Measurements from ENCODE around the gene MXD3. TPM values are rescaled to one million over a fixed set of nuclear protein-coding genes. Genes with fewer than 3 reads are reported as not detected.
"Not testable (repeated sequence)": the region's sequence is repeated elsewhere in the genome, so short reads cannot be mapped to it uniquely, and the experiment has no call there.

Gene MXD3
- total RNA-seq, result 1.4 and 3.6 TPM in 2 replicates

- DNase-seq (ENCODE audit: low read depth), result peak; percentile 83
Observed at GRCh38 chr5:177311723-177312648, at the start of gene MXD3. TSS of gene MXD3 (minus strand) at chr5:177311898. CDS start at chr5:177311830, 68 bp downstream.

- not testable (repeated sequence) for DNase-seq (ENCODE audit: low read depth)
Observed at GRCh38 chr5:177360740-177361139, 49.0 kb upstream of the MXD3 start.

GRCh38 chr5:177359860-177360259 is 48.2 kb upstream of the MXD3 start:
- no peak for DNase-seq (ENCODE audit: low read depth)

DNA sequence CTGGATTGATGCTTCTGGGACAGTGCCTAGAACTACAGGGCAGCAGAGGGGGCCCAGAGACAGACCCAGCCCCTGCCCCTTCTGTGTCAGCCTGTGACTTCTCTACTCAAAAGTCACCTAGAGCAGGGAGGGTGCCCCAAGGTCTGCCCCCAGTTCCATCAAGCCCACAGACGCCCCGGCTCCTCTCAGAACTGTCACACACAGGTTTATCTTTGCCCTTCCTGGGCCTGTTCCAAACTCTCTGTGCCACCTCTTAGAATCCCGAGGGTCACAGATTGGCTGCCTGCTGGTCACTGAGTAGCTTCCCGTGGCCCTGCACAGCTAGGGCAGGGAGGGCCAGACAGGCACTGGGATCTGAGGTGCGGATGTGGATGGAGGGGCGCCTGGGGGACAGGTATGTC is 47.8 kb upstream of the MXD3 start:
- no peak for DNase-seq (ENCODE audit: low read depth)

GRCh38 chr5:177358370-177358819 is 46.7 kb upstream of the MXD3 start:
- no peak for DNase-seq (ENCODE audit: low read depth)

GRCh38 chr5:177357459-177358351 is 46.0 kb upstream of the MXD3 start, which contains the start of gene RGS14:
TSS of gene RGS14 (plus strand) at chr5:177357924. CDS start at chr5:177358025, 101 bp downstream.
- DNase-seq (ENCODE audit: low read depth), result no peak

DNA sequence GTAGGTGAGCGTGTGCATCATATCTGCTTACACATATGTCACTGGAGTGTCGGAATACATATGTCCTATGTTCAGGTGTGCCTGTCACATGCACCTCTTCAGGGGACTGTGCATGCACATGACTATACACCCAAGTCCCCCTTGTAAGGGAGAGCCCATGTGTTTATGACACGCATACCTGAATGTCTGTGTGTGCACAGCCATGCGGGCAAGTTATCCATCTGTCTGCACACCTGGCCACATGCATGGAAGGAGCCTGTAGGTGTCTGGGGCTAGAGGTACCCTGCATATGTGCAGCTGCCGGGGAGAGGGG is 45.4 kb upstream of the MXD3 start:
- no peak for DNase-seq (ENCODE audit: low read depth)

GRCh38 chr5:177356746-177357145 is 45.0 kb upstream of the MXD3 start:
- no peak for DNase-seq (ENCODE audit: low read depth)

GRCh38 chr5:177355868-177356168 is 44.1 kb upstream of the MXD3 start:
- DNase-seq (ENCODE audit: low read depth), result no peak

- DNase-seq (ENCODE audit: low read depth), result no peak
Observed at GRCh38 chr5:177355162-177355867, 43.6 kb upstream of the MXD3 start.

DNA sequence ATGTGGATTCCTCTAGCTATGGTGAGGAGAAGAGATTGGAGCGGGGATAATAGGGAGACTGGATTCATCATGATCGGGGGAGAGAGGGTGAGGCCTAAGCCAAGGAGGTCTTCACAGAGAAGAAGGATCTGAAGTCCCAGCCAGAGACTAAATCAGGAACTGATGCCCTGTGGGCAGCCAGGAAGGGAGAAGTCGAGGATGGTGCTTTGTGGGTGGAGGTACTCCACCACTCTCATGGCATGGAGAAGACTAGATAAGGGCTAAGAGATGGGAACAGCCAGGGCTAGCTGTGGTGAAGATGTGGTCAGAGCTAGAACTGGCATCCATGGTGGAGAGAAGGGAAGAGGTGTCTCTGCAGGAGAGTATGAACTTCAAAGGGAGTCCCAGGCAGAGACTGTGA is 43.0 kb upstream of the MXD3 start:
- DNase-seq (ENCODE audit: low read depth), result no peak

DNA sequence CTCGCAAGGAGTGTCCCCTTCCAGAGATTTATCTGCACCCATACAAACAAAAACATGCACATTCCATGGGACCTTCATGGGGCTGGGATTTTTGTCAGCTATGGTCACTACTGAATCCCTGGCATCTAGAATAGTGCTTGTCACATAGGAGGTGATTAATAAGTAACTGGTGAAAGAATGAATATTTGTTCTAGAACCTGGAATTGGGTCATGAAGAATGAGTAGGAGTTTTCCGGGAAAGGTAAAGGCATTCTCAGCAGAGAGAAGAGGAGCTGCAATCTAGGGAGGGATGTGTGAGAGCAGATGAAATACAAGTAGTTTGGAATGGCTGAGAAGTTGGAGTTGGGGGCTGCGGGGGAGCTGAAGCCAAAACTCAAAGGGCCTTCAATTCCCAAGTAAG is 42.6 kb upstream of the MXD3 start:
- DNase-seq (ENCODE audit: low read depth), result no peak

DNA sequence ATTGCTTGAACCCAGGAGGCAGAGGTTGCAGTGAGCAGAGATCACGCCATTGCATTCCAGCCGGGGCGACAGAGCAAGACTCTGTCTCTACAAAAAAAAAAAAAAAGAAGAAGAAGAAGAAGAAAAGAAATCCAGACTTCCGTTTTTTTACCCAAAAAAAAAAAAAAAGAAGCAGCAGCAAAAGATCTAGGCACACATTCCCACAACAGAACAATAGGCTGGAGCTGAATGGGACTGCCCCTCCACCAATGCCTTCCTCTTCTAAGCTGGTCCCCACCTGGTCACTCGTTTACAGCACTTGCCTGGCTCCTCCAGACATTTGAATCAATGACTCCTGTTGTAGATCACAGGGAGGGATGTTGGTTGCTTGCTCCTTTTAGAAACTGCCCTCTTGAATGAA is 41.4 kb upstream of the MXD3 start:
- DNase-seq (ENCODE audit: low read depth), result no peak

DNA sequence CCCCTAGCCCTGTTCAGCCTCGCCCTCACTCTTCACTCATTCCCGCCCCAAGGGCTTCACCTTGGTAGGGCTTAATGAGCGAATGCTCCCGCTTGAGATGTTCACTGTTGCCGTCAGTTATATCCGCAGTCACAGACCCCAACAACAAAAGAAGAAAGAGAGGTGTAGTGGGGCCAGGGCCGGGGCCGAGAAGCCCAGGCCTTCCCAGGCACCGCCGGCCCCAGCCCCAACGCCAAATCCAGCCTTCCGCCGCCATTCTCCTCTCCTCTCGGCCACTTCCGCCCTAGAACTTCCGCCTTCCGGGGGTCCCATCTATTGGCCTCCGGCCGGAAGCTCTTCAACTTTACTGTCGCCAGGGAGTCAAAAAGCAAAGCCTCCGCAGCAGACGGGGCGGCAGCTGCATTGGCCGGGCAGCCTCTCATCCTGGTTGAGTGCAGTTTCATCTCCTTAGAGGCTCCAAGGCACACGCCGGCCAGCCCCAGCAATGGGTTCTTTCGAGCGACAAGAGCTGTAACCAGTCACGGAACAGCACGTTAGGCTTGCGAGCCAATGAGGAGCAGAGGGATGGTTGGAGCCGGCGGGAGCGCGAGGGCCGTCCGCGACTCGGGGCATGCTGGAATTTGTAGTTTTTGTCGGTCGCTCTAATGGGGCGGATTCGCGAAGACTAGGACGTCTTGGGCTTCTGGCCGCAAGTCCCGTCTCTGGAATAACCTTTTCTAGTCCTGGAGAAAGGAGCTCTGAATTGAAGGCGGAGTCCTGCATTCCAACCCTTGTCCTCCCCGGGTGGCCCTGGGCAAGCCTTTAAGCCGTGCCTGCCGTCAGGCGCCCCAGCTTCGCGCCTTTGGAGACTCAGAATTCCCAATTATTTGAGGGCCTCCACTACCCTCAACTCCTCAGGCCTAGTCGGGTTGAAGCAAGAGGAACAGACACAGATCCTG is 40.0 kb upstream of the MXD3 start, which contains the start of gene LMAN2:
LMAN2 (minus strand) TSS at position 277 of the 938 bp plus-strand sequence; CDS start at position 256, 21 bp downstream.
- peak; percentile 87 for DNase-seq (ENCODE audit: low read depth)

DNA sequence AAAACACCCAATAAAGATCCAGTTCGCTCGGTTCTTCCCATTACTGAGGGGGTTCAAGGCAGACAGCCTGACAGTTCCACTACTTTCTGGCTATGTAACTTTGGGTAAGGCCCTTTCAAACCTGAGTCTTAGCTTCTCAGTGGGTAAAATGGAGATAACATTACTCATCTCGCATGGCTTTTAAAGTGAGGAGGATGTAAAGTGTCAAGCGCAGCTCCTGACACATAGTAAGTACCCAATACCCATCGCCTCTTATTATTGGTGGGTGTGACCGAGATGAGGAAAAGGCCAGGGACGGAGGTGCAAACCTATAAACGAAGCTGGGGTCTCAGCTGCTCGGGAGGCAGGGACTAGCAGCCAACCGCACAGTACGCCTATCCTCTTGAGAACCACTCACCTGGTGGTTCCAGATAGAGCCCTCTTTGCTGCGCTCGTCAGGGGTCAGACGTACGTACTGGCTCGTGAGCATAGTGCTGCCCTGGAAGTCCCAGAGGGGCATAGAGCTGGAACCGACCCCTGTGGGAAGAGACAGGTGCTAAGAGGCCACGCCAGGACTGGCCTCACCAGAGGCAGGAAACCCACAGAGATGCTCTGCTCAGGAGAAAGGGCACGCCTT is 39.2 kb upstream of the MXD3 start:
- DNase-seq (ENCODE audit: low read depth), result no peak

DNA sequence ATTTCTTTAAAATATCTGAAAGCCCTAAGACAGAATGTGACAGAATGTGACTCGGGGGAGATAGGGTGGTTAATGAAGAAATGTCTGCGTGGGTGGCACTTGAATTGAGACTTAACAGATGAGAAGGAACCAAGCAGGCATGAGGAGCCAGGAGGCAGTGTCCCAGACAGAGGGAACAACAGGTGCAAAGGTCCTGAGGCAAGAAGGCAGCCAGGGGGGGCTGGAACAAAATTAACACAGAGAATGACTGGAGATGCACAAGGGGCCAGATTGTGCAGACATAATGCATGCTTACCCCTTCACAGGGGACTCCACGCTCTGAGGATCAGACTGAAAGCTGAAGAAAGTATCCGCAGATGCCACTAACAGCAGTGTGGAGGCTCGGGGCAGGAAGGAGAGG is 38.1 kb upstream of the MXD3 start:
- DNase-seq (ENCODE audit: low read depth), result no peak

- no peak for DNase-seq (ENCODE audit: low read depth)
Observed at GRCh38 chr5:177349362-177349647, 37.6 kb upstream of the MXD3 start.

- no peak for DNase-seq (ENCODE audit: low read depth)
Observed at GRCh38 chr5:177347699-177348098, 36.0 kb upstream of the MXD3 start.

GRCh38 chr5:177346820-177347219 is 35.1 kb upstream of the MXD3 start:
- no peak for DNase-seq (ENCODE audit: low read depth)

GRCh38 chr5:177344891-177345290 is 33.2 kb upstream of the MXD3 start:
- no peak for DNase-seq (ENCODE audit: low read depth)

DNA sequence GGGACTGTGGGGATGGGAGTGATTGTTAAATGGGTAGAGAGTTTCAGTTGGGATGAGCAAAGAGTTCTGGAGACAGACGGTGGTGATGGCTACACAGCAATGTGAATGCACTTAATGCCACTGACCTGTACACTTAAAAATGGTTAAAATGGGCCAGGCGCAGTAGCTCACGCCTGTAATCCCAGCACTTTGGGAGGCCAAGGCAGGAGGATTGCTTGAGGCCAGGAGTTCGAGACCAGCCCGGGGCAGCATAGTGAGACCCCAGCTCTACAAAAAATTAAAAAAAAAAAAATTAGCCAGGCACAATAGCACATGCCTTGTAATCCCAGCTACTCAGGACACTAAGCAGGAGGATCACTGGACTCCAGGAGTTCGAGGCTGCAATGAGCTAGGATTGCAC is 32.1 kb upstream of the MXD3 start:
- DNase-seq (ENCODE audit: low read depth), result no peak
